Measurements from ENCODE around the gene STRN. TPM values are rescaled to one million over a fixed set of nuclear protein-coding genes. Genes with fewer than 3 reads are reported as not detected.
"Not testable (repeated sequence)": the region's sequence is repeated elsewhere in the genome, so short reads cannot be mapped to it uniquely, and the experiment has no call there.

STRN gene
- total RNA-seq, 8 experiments from 2014 or later, result 9.0 to 20.0 (median 10.5) TPM

- Histone ChIP-seq H3K27ac (no peak overlapping the region), H3K4me3 (no peak overlapping the region), H3K4me1 (replicated peaks in 1 of 2) (no peaks in the 10 kb centered on the region)
- in situ Hi-C loops (cut with MboI; ENCODE audit: low pct_unique_long_range_greater_than_20kb in 2 of 9, low sequenced_read_pairs in 9 of 9, unreplicated experiment in 9 of 9), result loop anchor here in 1 of 9 experiments (25.0 kb wide), 1 partner anchor 110 kb away; no protein-coding TSS in a partner anchor
- WGBS, 10 experiments, result 65 to 100% (median 88%) methylated on average over 1 to 3 of the region's 3 CpGs; no CpG with 5 or more reads in 4 of the 10 experiments
- ATAC-seq (replicated peaks in 6 of 8), result no peak
Observed at GRCh38 chr2:36921984-36922383, 44.4 kb downstream of the STRN start.

GRCh38 chr2:36919041-36919837 lies 47.1 kb downstream of the STRN start:
- 35 to 96% (median 80%) methylated on average over 5 to 7 of the region's 7 CpGs for WGBS, 10 experiments
- ATAC-seq (replicated peaks in 6 of 8), result no peak
- no peak overlapping the region for H3K4me3 ChIP-seq
- no peak overlapping the region for H3K27ac ChIP-seq
- H3K4me1 ChIP-seq (replicated peaks in 1 of 2), result no peaks in the 10 kb centered on the region
- in situ Hi-C loops (cut with MboI; ENCODE audit: low pct_unique_long_range_greater_than_20kb in 2 of 9, low sequenced_read_pairs in 9 of 9, unreplicated experiment in 9 of 9), result loop anchor here in 1 of 9 experiments (25.0 kb wide), 1 partner anchor 107 kb away; no protein-coding TSS in a partner anchor

GRCh38 chr2:36918307-36918706 lies 48.0 kb downstream of the STRN start:
- no peak for ATAC-seq (replicated peaks in 6 of 8)
- Histone ChIP-seq H3K4me3 (no peak overlapping the region), H3K4me1 (replicated peaks in 1 of 2) (no peaks in the 10 kb centered on the region), H3K27ac (no peak overlapping the region)
- in situ Hi-C loops (cut with MboI; ENCODE audit: low pct_unique_long_range_greater_than_20kb in 2 of 9, low sequenced_read_pairs in 9 of 9, unreplicated experiment in 9 of 9), result loop anchor here in 1 of 9 experiments (25.0 kb wide), 1 partner anchor 106 kb away; no protein-coding TSS in a partner anchor

DNA sequence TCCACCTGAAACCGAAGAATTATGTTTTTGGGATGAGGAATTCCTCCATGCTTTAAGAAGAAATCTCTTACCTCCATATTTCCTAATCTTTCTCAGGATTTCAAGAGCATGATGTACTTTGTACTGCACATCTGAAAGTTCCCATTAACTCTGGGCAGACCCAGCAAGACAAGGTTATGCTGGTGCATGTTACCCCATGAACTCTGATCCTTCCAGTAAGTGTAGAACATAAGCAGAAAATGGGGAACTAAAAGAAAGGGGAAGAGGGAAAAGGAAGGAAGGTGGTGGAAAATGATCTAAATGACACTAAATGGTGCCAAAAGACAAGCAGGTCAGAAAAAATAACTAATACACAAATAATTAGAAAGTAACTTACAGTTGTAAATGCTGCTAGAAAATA lies 50.7 kb downstream of the STRN start:
- WGBS, 10 experiments, result 83 to 100% (median 100%) methylated on average over 1 of the region's 1 CpG; no CpG with 5 or more reads in 2 of the 10 experiments
- Histone ChIP-seq H3K4me1 (replicated peaks in 1 of 2) (no peaks in the 10 kb centered on the region), H3K27ac (no peak overlapping the region), H3K4me3 (no peak overlapping the region)
- in situ Hi-C loops (cut with MboI; ENCODE audit: low pct_unique_long_range_greater_than_20kb in 2 of 9, low sequenced_read_pairs in 9 of 9, unreplicated experiment in 9 of 9), result loop anchor here in 1 of 9 experiments (25.0 kb wide), 1 partner anchor 103 kb away; no protein-coding TSS in a partner anchor
- ATAC-seq (replicated peaks in 6 of 8), result no peak

DNA sequence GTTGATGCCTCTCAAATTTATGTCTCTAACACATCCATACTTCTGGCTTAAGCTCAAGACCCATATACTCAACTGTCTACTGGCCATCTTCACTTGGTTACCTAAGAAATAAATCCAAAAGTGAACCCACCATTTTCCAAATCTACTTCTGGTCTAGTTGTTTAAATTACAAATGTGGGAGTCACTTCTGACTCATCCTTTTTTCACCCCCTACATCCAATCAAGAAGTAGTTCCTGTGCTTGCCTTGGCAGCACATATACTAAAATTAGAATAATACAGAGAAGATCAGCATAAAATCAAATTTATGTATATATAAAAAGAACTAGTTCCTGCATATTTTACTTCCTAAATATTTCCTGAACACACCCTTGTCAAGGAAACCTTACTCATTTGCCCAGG lies 53.6 kb downstream of the STRN start:
- peak in 1 of 8 experiments; percentile 94 for ATAC-seq (replicated peaks in 6 of 8)

GRCh38 chr2:36911012-36911411 lies 55.3 kb downstream of the STRN start:
- in situ Hi-C loops (cut with MboI; ENCODE audit: low pct_unique_long_range_greater_than_20kb in 2 of 9, low sequenced_read_pairs in 9 of 9, unreplicated experiment in 9 of 9), result loop anchor here in 1 of 9 experiments (25.0 kb wide), 1 partner anchor 99 kb away; no protein-coding TSS in a partner anchor
- no peak for ATAC-seq (replicated peaks in 6 of 8)
- Histone ChIP-seq H3K4me3 (no peak overlapping the region), H3K27ac (no peak overlapping the region), H3K4me1 (replicated peaks in 1 of 2) (no peaks in the 10 kb centered on the region)

More for the DNA sequence above, 53.6 kb downstream of the STRN start:
- no peaks in the 10 kb centered on the region for H3K4me1 ChIP-seq (replicated peaks in 1 of 2)
- no peak overlapping the region for H3K4me3 ChIP-seq
- in situ Hi-C loops (cut with MboI; ENCODE audit: low pct_unique_long_range_greater_than_20kb in 2 of 9, low sequenced_read_pairs in 9 of 9, unreplicated experiment in 9 of 9), result loop anchor here in 1 of 9 experiments (25.0 kb wide), 1 partner anchor 100 kb away; no protein-coding TSS in a partner anchor
- H3K27ac ChIP-seq, result no peak overlapping the region

DNA sequence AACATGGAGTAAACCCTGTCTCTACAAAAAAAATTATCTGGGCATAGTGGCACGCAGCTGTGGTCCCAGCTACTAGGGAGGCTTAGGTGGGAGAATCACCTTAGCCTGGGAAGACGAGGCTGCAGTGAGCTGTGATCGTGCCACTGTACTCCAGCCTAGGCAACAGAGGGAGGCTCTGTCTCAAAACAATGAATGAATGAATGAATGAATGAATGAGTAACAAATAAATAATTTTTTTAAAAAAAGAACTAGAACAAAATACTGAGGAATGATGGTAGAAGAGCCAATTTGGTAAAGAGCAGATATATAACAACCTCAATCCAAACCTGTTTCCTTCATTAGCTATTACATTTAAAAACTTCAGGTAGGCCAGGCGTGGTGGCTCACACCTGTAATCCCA lies 60.1 kb downstream of the STRN start:
- in situ Hi-C loops (cut with MboI; ENCODE audit: low pct_unique_long_range_greater_than_20kb in 2 of 9, low sequenced_read_pairs in 9 of 9, unreplicated experiment in 9 of 9), result loop anchor here in 1 of 9 experiments (25.0 kb wide), 1 partner anchor 94 kb away; no protein-coding TSS in a partner anchor
- Histone ChIP-seq H3K4me3 (no peak overlapping the region), H3K27ac (no peak overlapping the region), H3K4me1 (replicated peaks in 1 of 2) (no peaks in the 10 kb centered on the region)
- no peak for ATAC-seq (replicated peaks in 6 of 8)
- WGBS, 10 experiments, result 88 to 100% (median 100%) methylated on average over 1 to 3 of the region's 4 CpGs; no CpG with 5 or more reads in 3 of the 10 experiments

DNA sequence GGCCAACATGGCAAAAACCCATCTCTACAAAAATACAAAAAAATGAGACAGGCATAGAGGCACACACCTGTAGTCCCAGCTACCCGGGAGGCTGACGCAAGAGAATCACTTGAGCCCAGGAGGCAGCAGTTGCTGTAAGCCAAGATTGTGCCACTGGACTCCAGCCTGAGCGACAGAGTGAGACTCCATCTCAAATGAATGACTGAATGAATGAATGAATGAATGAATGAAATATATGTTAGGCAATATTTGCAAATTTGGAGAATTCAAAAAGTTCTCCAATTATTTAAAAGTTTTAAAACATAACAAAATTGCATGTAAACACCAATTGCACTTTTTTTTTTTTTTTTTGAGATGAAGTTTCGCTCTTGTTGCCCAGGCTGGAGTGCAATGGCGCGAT lies 61.7 kb downstream of the STRN start:
- Histone ChIP-seq H3K4me1 (replicated peaks in 1 of 2) (no peaks in the 10 kb centered on the region), H3K4me3 (no peak overlapping the region), H3K27ac (no peak overlapping the region)
- in situ Hi-C loops (cut with MboI; ENCODE audit: low pct_unique_long_range_greater_than_20kb in 2 of 9, low sequenced_read_pairs in 9 of 9, unreplicated experiment in 9 of 9), result loop anchor here in 1 of 9 experiments (25.0 kb wide), 1 partner anchor 92 kb away; no protein-coding TSS in a partner anchor
- ATAC-seq (replicated peaks in 6 of 8), result no peak
- 67 to 100% (median 100%) methylated on average over 1 to 6 of the region's 6 CpGs; no CpG with 5 or more reads in 3 of the 10 experiments for WGBS, 10 experiments

- Histone ChIP-seq H3K4me3 (no peak overlapping the region), H3K27ac (no peak overlapping the region), H3K4me1 (replicated peaks in 1 of 2) (no peaks in the 10 kb centered on the region)
- in situ Hi-C loops (cut with MboI; ENCODE audit: low pct_unique_long_range_greater_than_20kb in 2 of 9, low sequenced_read_pairs in 9 of 9, unreplicated experiment in 9 of 9), result loop anchor here in 1 of 9 experiments (25.0 kb wide), 1 partner anchor 90 kb away; no protein-coding TSS in a partner anchor
- ATAC-seq (replicated peaks in 6 of 8), result no peak
- 86 to 100% (median 96%) methylated on average over 3 to 5 of the region's 5 CpGs for WGBS, 10 experiments
Observed at GRCh38 chr2:36902385-36903120, 63.8 kb downstream of the STRN start.

GRCh38 chr2:36892805-36893204 lies 73.5 kb downstream of the STRN start:
- no peak for ATAC-seq (replicated peaks in 6 of 8)
- Histone ChIP-seq H3K27ac (no peak overlapping the region), H3K4me3 (no peak overlapping the region), H3K4me1 (replicated peaks in 1 of 2) (no peaks in the 10 kb centered on the region)
- in situ Hi-C loops (cut with MboI; ENCODE audit: low pct_unique_long_range_greater_than_20kb in 2 of 9, low sequenced_read_pairs in 9 of 9, unreplicated experiment in 9 of 9), result no loop called here
- WGBS, 10 experiments, result 84 to 100% (median 94%) methylated on average over 1 to 7 of the region's 7 CpGs; no CpG with 5 or more reads in 1 of the 10 experiments

DNA sequence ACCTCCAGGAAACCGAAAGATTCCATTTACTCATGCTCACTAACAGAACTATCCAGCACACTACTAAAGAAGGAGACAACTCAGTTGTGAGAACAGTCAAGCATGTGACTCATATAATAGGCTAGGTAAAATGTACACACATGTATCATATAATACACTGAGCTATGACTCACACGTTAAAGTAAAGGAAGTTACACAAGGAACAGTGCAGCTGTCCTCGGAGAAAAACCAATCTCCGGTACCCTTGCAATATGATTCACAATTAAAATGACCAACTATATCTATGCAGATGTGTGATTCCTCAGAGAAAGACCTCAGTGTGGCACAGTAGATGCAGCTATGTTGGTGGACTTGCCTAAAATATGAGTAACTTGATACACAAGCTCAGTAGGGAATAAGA lies 76.5 kb downstream of the STRN start:
- Histone ChIP-seq H3K4me3 (no peak overlapping the region), H3K27ac (no peak overlapping the region), H3K4me1 (replicated peaks in 1 of 2) (no peaks in the 10 kb centered on the region)
- 0 to 100% (median 46%) methylated on average over 1 to 3 of the region's 4 CpGs; no CpG with 5 or more reads in 3 of the 10 experiments for WGBS, 10 experiments
- in situ Hi-C loops (cut with MboI; ENCODE audit: low pct_unique_long_range_greater_than_20kb in 2 of 9, low sequenced_read_pairs in 9 of 9, unreplicated experiment in 9 of 9), result no loop called here
- ATAC-seq (replicated peaks in 6 of 8), result peak in 7 of 8 experiments; percentile 26 to 97 (median 78)

DNA sequence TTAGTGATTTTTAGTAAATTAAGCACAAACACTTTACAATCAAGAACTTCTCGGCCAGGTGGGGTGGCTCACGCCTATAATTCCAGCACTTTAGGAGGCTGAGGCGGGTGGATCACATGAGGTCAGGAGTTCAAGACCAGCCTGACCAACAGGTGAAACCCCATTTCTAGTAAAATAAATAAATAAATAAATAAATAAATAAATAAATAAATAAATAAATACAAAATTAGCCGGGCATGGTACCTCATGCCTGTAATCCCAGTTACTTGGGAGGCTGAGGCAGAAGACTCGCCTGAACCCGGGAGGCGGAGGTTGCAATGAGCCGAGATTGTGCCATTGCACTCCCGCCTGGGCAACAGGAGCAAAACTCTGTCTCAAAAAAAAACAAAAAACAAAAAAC lies 79.2 kb downstream of the STRN start:
- H3K4me1 ChIP-seq (replicated peaks in 1 of 2); H3K27ac ChIP-seq; in situ Hi-C loops (cut with MboI; ENCODE audit: low pct_unique_long_range_greater_than_20kb in 2 of 9, low sequenced_read_pairs in 9 of 9, unreplicated experiment in 9 of 9); H3K4me3 ChIP-seq; ATAC-seq (replicated peaks in 6 of 8): not testable (repeated sequence)
- 40 to 100% (median 99%) methylated on average over 1 to 9 of the region's 9 CpGs for WGBS, 10 experiments

GRCh38 chr2:36886664-36887063 lies 79.7 kb downstream of the STRN start:
- in situ Hi-C loops (cut with MboI; ENCODE audit: low pct_unique_long_range_greater_than_20kb in 2 of 9, low sequenced_read_pairs in 9 of 9, unreplicated experiment in 9 of 9), result no loop called here
- no peak overlapping the region for H3K4me3 ChIP-seq
- H3K4me1 ChIP-seq (replicated peaks in 1 of 2), result no peaks in the 10 kb centered on the region
- WGBS, 10 experiments, result 80 to 100% (median 100%) methylated on average over 1 of the region's 1 CpG; no CpG with 5 or more reads in 1 of the 10 experiments
- no peak for ATAC-seq (replicated peaks in 6 of 8)
- H3K27ac ChIP-seq, result no peak overlapping the region
